Fibroblast of lung (primary cell): Measurements from ENCODE around the gene NEUROG1. TPM values are rescaled to one million over a fixed set of nuclear protein-coding genes. Genes with fewer than 3 reads are reported as not detected.
A peak's percentile ranks its signal among the peaks of the same experiment; 100 is the strongest.

Experiments
- DNase-seq, 2 donors: peaks; one replicate each; pipeline versions ENCODE4 v3.0.0 to v3.0.0-alpha.2; 2010; ENCODE audit warnings: low read depth in 2 of 2
- H2AFZ ChIP-seq: 2 replicates; pipeline ENCODE4 v1.5.1; 2012; ENCODE audit warnings: low read length, control low read depth, inconsistent platforms
- H3K27ac ChIP-seq: 2 replicates; pipeline ENCODE4 v1.5.1; 2011; ENCODE audit warnings: low read length, control low read depth; ENCODE audit not compliant: insufficient read depth
- H3K27me3 ChIP-seq: 2 replicates; pipeline ENCODE4 v1.5.1; 2011; ENCODE audit warnings: mild to moderate bottlenecking, low read length; ENCODE audit not compliant: control insufficient read depth, insufficient read depth
- H3K36me3 ChIP-seq: 2 replicates; pipeline ENCODE4 v1.5.1; 2011; ENCODE audit warnings: low read length; ENCODE audit not compliant: control insufficient read depth, insufficient read depth
- H3K4me1 ChIP-seq: 2 replicates; pipeline ENCODE4 v1.5.1; 2011; ENCODE audit warnings: low read length; ENCODE audit not compliant: control insufficient read depth, insufficient read depth; ENCODE audit errors: extremely low read depth
- H3K4me2 ChIP-seq: 2 replicates; pipeline ENCODE4 v1.5.1; 2011; ENCODE audit warnings: low read length, control low read depth; ENCODE audit not compliant: insufficient read depth; ENCODE audit errors: extremely low read depth
- H3K4me3 ChIP-seq, 4 experiments: fragments of 200-600 bp in 1 of 4; sonication (generic) in 1 of 4; replicated peaks in 1 of 4; 2 replicates each; pipeline ENCODE4 v1.5.1; 2011 to 2016; ENCODE audit warnings: low read length in 4 of 4, low read depth in 3 of 4, mild to moderate bottlenecking in 3 of 4, control low read depth in 2 of 4, inconsistent platforms in 1 of 4, mixed read lengths in 1 of 4; ENCODE audit not compliant: insufficient read depth in 1 of 4; ENCODE audit errors: control extremely low read depth in 1 of 4
- H3K79me2 ChIP-seq: 2 replicates; pipeline ENCODE4 v1.5.1; 2012; ENCODE audit warnings: mild to moderate bottlenecking, low read length, inconsistent platforms; ENCODE audit not compliant: control insufficient read depth, insufficient read depth
- H3K9ac ChIP-seq: 2 replicates; pipeline ENCODE4 v1.5.1; 2011; ENCODE audit warnings: mild to moderate bottlenecking, low read length, control low read depth; ENCODE audit not compliant: insufficient read depth
- H3K9me3 ChIP-seq: 2 replicates; pipeline ENCODE4 v1.5.1; 2012; ENCODE audit warnings: low read depth, low read length; ENCODE audit not compliant: control insufficient read depth, insufficient read depth
- H4K20me1 ChIP-seq: 2 replicates; pipeline ENCODE4 v1.5.1; 2011; ENCODE audit warnings: low read length; ENCODE audit not compliant: control insufficient read depth, insufficient read depth; ENCODE audit errors: extremely low read depth
- CTCF ChIP-seq, 2 donors: IDR thresholded peaks in 1 of 2; conservative IDR thresholded peaks in 1 of 2; 1 replicate in 1 of 2; 2 replicates in 1 of 2; pipeline ENCODE4 v1.5.1; 2011 to 2012; ENCODE audit warnings: low read length in 2 of 2, control low read depth in 1 of 2, inconsistent platforms in 1 of 2, low read depth in 1 of 2, mild to moderate bottlenecking in 1 of 2
- EZH2 ChIP-seq: IDR thresholded peaks from 2 replicates; pipeline ENCODE4 v1.5.1; 2012; ENCODE audit warnings: low read length, control low read depth, mild to moderate bottlenecking; ENCODE audit errors: missing control alignments
- polyA plus RNA-seq, 2 donors: library from polyadenylated mRNA; depleted of rRNA in 1 of 2; stranded (reverse) in 1 of 2; unstranded in 1 of 2; fragments of >200 nt; gene quantifications; 2 replicates each; pipeline ENCODE4 v1.2.1, GENCODE V29; 2011 to 2012; ENCODE audit warnings: missing spikeins in 1 of 2
- total RNA-seq: library from RNA; depleted of rRNA; stranded (reverse); fragments of >200 nt; gene quantifications from 2 replicates; pipeline ENCODE4 v1.2.1, GENCODE V29; 2014

NEUROG1 gene
- total and polyA plus RNA-seq, 2 donors (not counting 1 experiment from before 2014, with no cell fraction given) = not detected

DNA sequence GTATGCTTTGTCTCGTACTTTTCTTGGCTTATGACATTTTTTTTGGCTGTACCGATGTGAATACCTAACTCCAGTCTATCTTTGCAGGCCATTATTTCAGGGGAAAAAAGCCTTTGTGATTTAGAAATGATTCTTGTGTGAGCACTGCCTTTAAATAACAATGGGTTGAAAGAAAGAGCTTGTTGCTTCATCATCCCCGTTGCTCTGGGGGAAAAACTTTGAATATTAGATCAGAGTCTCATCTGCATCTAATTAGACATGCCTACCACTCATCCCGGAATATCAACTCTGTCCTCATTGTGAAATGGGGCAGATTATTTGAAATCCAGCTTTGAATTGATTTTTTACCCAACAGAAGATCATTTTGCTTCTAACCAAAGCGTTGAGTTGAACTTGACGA lies 29.5 kb upstream of the NEUROG1 start:
- H3K79me2 ChIP-seq = no peaks in the 10 kb centered on the region
- H3K27me3 ChIP-seq = no peaks in the 10 kb centered on the region
- no peak overlapping the region for H3K27ac ChIP-seq
- H3K36me3 ChIP-seq = no peaks in the 10 kb centered on the region
- no peaks in the 10 kb centered on the region for H3K9me3 ChIP-seq
- DNase-seq = no peak
- H4K20me1 ChIP-seq = no peaks in the 10 kb centered on the region
- H2AFZ ChIP-seq = no peak overlapping the region
- no peaks in the 10 kb centered on the region for H3K4me1 ChIP-seq
- H3K4me3 ChIP-seq = no peak overlapping the region
- no peak for TF ChIP-seq CTCF (conservative IDR thresholded peaks at IDR 0.05 in 1 of 2, IDR thresholded peaks at IDR 0.05 in 1 of 2; ENCODE audit: low read depth in 1 of 2, low read length in 2 of 2)
- TF ChIP-seq EZH2 = no peak
- no peak overlapping the region for H3K4me2 ChIP-seq
- no peak overlapping the region for H3K9ac ChIP-seq

- Histone ChIP-seq H3K27me3 (no peaks in the 10 kb centered on the region), H3K79me2 (no peaks in the 10 kb centered on the region), H3K27ac (no peak overlapping the region), H2AFZ (no peak overlapping the region), H3K4me2 (no peak overlapping the region), H3K9me3 (no peaks in the 10 kb centered on the region), H4K20me1 (no peaks in the 10 kb centered on the region), H3K9ac (no peak overlapping the region), H3K4me1 (no peaks in the 10 kb centered on the region), H3K4me3 (no peak overlapping the region), H3K36me3 (no peaks in the 10 kb centered on the region)
- DNase-seq = no peak
- TF ChIP-seq CTCF (conservative IDR thresholded peaks at IDR 0.05 in 1 of 2, IDR thresholded peaks at IDR 0.05 in 1 of 2; ENCODE audit: low read depth in 1 of 2, low read length in 2 of 2) = no peak
- TF ChIP-seq EZH2 = no peak
Measured at GRCh38 chr5:135564331-135564730, 28.6 kb upstream of the NEUROG1 start.

GRCh38 chr5:135561266-135561665 lies 25.5 kb upstream of the NEUROG1 start:
- Histone ChIP-seq H3K27ac (no peak overlapping the region), H3K79me2 (no peaks in the 10 kb centered on the region), H3K27me3 (no peaks in the 10 kb centered on the region), H4K20me1 (no peaks in the 10 kb centered on the region), H3K4me2 (no peak overlapping the region), H3K9me3 (no peaks in the 10 kb centered on the region), H2AFZ (peak overlapping the region; percentile 76), H3K4me3 (no peak overlapping the region), H3K9ac (no peak overlapping the region), H3K36me3 (no peaks in the 10 kb centered on the region), H3K4me1 (no peaks in the 10 kb centered on the region)
- TF ChIP-seq CTCF (conservative IDR thresholded peaks at IDR 0.05 in 1 of 2, IDR thresholded peaks at IDR 0.05 in 1 of 2; ENCODE audit: low read depth in 1 of 2, low read length in 2 of 2) = no peak
- no peak for DNase-seq
